ENCODE data around the gene SLC49A3. TPM values are rescaled to one million over a fixed set of nuclear protein-coding genes. Genes with fewer than 3 reads are reported as not detected.
"Not testable (repeated sequence)": the region's sequence is repeated elsewhere in the genome, so short reads cannot be mapped to it uniquely, and the experiment has no call there.

SLC49A3 gene
- total RNA-seq, 1 experiment from 2014 or later = 0.49 TPM

DNA sequence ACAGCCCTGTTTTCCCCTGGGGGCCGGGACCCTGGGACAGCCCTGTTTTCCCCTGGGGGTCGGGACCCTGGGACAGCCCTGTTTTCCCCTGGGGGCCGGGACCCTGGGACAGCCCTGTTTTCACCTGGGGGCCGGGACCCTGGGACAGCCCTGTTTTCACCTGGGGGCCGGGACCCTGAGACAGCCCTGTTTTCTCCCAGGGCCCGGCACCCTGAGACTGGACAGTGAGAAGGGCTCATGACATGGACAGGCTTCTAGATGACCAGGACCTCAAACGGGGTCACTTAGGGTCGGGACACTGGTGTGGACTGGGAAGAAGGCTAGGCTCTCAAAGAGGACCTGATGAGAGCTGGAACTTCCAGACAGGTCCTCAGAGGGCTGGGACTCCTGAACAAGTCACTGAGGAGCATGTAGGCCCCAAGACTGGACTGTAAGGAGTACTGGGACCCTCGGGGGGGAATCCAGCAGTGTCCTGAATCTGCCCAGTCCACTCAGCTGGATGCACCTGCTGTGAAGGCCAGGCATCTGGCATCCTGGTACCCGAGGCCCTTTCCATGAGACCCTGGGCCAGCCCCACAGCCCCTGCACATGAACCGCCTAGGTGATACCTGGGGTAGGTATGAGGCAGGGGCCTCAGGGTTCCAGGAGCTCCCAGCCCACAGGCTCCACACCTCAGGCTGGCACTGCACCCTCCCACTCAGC is 19.1 kb upstream of the SLC49A3 start:
- DNase-seq = no peak
- Histone ChIP-seq H3K4me3 (no peak overlapping the region), H3K27me3 (no peaks in the 10 kb centered on the region), H3K36me3 (no peaks in the 10 kb centered on the region), H3K9me3 (no peaks in the 10 kb centered on the region)

DNA sequence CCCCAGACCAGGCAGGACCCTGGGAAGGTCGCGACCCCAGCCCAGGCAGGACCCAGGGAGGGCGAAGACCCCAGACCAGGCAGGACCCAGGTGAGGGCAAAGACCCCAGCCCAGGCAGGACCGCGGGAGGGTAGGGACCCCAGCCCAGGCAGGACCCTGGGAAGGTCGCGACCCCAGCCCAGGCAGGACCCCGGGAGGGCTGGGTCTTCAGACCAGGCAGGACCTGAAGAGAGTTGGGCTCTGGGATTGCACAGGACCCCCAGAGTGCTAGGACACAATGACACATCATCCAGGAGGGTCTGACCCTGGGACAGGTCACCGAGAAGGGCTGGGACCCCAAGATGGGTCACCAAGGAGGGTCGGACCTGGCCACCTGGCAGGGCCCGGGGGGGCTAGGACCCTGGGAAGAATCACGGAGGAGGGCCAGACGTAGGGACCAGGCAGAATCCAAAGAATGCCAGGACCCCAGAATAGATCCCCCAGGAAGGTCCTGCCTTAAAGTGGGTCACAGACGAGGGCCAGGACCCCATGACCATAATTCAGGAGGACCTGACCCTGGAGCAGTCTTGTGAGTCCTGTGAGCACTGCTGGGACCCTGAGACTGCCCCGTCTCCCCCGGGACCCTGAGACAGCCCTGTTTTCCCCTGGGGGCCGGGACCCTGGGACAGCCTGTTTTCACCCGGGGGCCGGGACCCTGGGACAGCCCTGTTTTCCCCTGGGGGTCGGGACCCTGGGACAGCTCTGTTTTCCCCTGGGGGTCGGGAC is 18.1 kb upstream of the SLC49A3 start:
- H3K36me3 ChIP-seq = no peaks in the 10 kb centered on the region
- no peaks in the 10 kb centered on the region for H3K27me3 ChIP-seq
- DNase-seq = no peak
- no peaks in the 10 kb centered on the region for H3K9me3 ChIP-seq
- no peak overlapping the region for H3K4me3 ChIP-seq

DNA sequence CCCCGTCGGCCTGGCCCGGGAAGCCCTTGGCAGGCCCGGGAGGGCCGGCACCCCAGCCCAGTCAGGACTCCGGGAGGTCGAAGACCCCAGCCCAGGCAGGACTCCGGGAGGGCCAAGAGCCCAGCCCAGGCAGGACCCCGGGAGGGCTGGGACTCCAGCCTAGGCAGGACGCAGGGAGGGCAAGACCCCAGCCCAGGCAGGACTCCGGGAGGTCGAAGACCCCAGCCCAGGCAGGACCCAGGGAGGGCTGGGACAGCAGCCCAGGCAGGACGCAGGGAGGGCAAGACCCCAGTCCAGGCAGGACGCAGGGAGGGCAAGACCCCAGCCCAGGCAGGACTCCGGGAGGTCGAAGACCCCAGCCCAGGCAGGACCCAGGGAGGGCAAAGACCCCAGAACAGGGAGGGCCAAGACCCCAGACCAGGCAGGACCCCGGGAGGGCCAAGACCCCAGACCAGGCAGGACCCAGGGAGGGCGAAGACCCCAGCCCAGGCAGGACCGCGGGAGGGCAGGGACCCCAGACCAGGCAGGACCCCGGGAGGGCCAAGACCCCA is 17.2 kb upstream of the SLC49A3 start:
- peak overlapping the region; percentile 63 for H3K4me3 ChIP-seq
- H3K36me3 ChIP-seq, H3K9me3 ChIP-seq, H3K27me3 ChIP-seq, DNase-seq: not testable (repeated sequence)

DNA sequence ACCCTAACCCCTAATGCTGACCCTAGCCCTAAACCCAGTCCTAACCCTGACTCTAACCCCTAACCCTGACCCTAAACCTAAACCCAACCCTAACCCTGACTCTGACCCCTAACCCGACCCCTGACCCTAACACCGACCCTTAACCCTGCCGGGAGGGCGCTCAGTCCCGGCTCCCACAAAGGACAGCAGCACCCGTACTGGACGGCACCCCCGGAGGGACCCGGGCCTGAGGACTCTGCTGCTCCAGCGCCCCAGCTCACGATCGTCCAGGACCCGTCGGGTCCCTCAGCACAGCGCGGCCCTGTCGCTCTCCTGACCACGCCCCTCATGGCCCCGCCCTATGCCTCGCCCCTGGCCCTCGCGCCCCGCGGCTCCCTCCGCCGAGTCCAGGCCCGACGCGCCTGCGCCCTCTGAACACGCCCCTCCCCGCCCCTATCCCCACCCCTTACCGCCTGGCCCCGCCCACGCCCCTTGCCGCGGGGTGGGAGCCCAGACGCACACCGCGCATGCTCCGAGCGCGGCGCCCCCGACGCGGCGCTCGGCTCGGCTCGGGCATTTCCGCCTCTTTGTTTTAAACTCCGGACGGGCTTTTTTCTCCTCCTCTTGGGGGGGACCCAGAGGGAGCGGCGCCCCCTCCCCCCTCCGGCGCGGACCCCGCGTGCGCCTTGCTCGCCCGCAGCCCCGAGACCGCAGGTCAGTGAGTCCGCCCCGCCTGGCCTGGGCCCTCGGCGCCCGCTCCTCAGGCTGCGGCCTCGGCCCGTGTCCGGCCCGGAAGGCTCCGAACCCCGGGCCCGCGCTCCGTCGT is 16.5 kb upstream of the SLC49A3 start, which contains the start of gene PCGF3:
TSS of gene PCGF3 (plus strand) at position 555 of the 805 bp plus-strand sequence. CDS start 27,849 bp downstream, outside the sequence.
- H3K9me3 ChIP-seq = no peaks in the 10 kb centered on the region
- DNase-seq = peak; percentile 86
- no peaks in the 10 kb centered on the region for H3K36me3 ChIP-seq
- no peaks in the 10 kb centered on the region for H3K27me3 ChIP-seq
- H3K4me3 ChIP-seq = peak within 1 kb of the TSS; percentile 63

DNA sequence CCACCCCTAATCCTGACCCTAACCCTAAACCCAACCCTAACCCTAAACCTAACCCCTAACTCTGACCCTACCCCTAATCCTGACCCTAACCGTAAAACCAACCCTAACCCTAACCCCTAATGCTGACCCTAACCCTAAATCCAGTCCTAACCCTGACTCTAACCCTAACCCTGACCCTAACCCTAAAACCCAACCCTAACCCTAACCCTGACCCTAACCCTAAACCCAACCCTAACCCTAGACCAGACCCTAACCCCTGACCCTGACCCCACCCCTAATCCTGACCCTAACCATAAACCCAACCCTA is 16.0 kb upstream of the SLC49A3 start:
- no peak overlapping the region; the same call in 1 of the 2 replicates for H3K4me3 ChIP-seq
- no peaks in the 10 kb centered on the region for H3K27me3 ChIP-seq
- H3K36me3 ChIP-seq = no peaks in the 10 kb centered on the region
- no peaks in the 10 kb centered on the region for H3K9me3 ChIP-seq
- DNase-seq = no peak

DNA sequence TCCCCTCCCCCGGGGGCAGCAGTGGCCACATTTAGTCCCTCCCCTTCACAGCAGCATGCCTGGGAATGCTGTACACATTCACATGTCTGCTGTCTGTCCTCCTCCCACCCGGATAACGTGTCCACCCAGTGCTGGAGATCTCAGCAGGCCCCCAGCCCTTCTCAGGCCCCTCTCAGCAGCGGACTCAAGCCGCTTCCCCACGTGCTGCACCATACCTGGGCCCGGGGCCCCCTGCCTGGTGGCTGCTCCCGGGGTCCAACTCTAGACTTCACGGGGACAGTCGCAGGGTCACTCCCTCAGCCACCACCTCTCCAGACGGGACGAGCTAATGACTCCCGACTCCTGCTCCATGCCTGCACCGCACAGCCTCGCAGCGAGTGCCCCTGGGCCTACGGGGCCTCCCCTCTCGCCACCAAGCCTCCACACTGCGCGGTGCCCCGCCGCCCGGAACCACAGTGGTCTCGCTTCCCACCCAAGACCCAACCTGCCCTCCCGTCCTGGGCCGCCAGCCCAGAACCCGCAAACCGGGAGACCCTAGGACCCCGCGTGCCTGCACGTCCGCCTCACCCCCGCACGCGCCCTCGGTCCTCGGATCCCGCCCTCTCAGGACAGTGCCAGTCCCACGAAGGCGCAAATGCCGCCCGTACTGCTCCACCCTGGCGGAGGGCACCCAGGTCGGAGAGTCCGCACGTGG is 15.4 kb upstream of the SLC49A3 start:
- H3K9me3 ChIP-seq = no peaks in the 10 kb centered on the region
- H3K36me3 ChIP-seq = no peaks in the 10 kb centered on the region
- no peak for DNase-seq
- H3K4me3 ChIP-seq = no peak overlapping the region
- no peaks in the 10 kb centered on the region for H3K27me3 ChIP-seq

DNA sequence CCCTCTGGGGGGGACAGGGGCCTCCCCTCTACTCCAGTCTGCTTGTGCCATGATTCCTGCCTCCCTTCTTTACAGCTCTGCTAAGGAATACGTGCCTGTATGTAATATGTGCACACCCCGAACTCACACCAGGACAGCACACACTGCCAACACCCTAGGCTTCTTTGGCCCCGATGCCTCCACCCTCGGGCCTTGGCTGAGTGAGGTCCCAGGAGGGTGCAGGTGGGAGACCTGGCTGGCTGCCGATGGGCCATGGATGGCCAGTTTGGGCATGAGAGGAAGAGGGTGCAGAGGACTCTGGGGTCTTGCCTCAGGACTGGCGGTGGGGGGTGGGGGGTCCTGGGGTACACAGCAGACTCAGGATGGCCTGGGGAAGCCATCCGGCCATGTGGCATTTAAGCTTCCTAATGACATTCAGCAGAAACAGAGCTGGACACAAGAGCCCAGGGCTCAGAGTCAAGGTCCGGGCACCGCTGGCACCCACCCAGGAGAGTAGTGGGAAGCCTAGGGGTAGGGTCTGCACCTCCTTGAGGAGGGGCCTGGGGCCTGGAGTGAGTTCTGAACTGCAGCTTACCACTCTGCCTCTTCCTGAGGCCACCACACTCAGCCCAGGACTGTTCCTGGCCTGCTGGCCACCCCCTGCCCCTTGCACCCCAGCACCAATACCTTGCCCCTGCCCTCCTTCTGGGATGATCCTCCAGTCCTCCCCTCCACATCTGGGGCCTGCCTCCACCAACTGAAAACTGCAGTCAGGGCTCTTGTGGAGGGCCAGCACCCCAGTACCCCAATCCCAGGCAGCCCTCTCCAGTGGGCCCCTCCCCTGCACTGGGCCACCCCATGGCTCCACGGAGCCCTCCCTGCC is 14.6 kb upstream of the SLC49A3 start:
- no peak for DNase-seq
- Histone ChIP-seq H3K36me3 (no peaks in the 10 kb centered on the region), H3K4me3 (no peak overlapping the region), H3K9me3 (no peaks in the 10 kb centered on the region), H3K27me3 (no peaks in the 10 kb centered on the region)

DNA sequence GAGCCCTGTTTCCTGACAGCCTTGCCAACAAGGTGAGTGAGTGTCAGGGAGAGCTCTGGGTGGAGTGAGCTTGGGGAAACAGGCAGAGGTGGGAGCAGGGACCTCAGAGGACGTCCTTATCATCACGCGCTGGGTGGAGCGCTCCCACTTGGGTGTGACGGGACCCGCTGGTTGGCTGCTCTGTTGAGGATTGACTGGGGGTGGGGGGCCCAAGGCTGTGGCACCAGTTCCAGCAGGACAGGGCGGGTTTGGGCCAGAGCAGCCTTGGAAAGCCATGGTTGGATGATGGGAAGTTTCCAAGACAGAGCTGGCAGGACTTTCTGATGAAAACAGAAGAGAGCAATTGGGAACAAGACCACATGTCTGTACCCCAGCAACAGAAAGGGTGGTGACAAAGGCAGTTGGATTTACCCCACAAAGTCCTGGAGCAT is 13.7 kb upstream of the SLC49A3 start:
- DNase-seq = no peak
- Histone ChIP-seq H3K4me3 (no peak overlapping the region), H3K9me3 (no peaks in the 10 kb centered on the region), H3K27me3 (no peaks in the 10 kb centered on the region), H3K36me3 (no peaks in the 10 kb centered on the region)

DNA sequence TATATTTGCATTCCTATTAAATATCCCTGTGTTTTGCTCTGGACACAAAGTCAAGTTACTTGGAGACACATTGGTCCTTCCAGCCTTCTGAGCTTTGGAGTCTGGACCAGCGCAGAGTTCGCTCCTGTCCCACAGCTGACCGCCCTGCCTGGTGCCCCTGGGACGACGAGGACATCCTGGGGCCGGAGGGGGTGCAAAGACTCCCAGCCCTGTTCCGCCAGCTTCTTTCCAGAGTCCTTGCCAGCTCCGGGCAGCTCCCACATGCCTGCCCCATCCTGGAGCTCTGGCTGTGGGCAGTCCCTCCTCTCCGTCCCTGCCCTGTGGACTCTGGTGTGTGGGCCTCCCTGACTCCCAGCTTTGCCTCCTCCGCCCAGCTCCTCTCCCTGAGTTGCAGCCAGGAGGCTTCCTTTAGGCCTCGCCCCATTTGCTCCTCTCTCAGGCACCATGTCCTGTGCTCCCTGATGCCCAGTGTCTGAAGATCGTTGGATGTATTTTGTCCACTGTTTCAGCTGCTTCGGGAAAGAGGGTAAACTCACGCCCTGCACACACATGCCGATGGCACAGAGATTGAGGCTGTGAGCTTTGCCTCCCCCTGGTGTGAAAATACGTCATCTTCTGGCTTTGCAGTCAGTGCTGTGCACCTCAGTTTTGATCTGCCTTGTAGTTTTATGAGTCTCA is 11.8 kb upstream of the SLC49A3 start:
- Histone ChIP-seq H3K27me3 (no peaks in the 10 kb centered on the region), H3K36me3 (no peaks in the 10 kb centered on the region), H3K9me3 (no peaks in the 10 kb centered on the region), H3K4me3 (no peak overlapping the region)
- DNase-seq = no peak

DNA sequence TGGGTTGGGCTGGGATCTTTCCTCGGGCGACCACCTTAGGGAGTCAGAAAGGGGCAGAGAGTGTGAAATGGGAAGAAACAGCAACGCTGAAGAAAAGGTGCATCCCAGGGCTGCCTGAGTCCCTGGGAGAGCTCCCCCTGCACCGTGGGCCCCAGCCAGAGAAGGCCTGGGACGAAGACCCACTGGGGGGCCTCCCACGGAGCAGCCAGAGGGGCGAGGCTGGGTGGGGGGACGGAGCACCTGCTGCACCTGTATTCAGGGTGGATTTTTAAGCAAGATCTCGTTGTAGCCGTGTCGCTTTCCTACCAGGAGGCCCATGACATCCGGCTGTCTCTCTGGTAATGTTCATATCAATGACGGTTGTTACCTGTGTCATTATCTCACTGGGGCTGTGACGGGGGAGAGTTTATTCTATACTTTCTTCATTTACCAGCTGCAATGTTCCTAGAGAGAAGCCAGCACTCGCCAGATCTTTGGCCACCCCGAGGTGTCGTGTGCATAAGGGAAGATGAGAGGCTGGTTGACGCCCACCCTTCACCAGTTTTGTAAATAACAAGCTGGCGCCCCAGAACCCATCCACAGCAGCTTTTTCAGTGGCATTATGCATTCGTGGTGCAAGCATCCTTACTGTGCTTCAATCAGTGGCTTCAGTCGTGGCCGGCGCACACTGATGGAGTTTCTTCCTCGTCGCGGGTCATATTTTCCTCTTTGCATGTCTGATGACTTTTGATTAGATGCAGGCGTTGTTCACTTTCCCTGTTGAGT is 11.0 kb upstream of the SLC49A3 start:
- DNase-seq = no peak
- H3K27me3 ChIP-seq = no peaks in the 10 kb centered on the region
- H3K4me3 ChIP-seq = no peak overlapping the region
- H3K36me3 ChIP-seq = no peaks in the 10 kb centered on the region
- H3K9me3 ChIP-seq = no peaks in the 10 kb centered on the region

DNA sequence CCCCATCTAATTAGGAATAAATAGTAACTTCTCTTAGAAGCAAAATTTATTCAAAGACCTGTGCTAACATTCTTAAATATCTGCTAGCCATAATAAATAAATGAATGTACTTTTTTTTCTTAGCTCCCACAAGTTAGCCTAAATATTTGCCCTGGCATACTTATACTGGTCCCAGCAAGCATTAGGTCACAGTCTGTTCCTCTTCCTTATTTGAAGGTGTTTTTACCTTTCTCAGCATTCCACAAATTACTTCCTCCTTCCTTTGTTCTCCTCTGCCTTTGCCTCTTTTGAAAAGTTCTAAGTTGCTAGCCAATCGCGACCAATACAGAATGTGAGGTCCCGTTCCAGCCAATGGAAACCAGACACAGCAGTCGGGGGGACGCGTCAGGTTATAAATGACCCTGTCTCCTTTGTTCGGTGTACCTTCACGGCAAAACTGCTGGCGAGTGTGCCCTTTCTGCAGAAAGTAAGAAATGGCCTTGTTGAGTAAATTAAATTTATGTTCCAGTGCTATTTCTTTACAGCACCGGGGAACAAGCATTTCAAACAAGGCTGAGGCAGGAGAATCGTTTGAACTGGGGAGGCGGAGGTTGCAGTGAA is 5.5 kb upstream of the SLC49A3 start:
- not testable (repeated sequence) for H3K36me3 ChIP-seq, H3K27me3 ChIP-seq, DNase-seq, H3K9me3 ChIP-seq, H3K4me3 ChIP-seq

DNA sequence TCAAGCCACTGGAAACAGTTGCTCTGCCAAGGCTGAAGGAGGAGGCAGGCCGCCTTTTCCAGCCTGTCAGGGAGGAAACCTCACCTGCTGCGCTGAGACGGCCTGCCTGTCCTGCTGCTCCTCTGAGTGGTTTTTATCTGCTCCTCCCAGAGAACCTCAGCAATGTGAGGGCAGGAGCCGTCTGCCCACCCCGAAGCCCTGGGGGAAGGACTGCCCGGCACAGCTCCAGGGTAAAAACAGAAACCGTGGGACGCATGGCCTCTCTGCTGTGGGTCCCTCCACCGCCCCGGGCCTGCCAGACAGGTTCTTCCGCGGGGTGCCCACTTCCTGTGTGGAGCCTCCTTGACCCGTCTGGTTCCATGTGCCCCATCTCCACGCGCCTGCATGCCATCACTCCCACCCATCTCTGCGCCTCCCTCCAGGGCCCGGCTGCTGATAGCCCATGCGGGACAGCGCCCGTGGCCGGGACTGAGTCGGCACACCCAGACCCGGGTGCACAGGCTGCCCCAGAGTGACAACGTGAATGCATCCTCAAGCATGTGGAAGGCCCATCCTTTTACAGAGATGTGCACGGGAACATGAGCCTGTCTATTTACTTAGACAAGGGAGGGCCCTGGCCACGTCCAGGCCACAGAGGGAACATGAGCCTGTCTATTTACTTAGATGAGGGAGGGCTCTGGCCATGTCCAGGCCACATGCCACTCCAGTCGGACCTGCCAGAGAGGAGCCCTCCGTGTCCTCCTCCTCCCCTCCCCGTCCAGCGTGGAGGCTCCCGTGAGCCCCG is 4.0 kb upstream of the SLC49A3 start:
- Histone ChIP-seq H3K36me3 (no peaks in the 10 kb centered on the region), H3K9me3 (no peaks in the 10 kb centered on the region), H3K4me3 (no peak overlapping the region), H3K27me3 (no peaks in the 10 kb centered on the region)
- DNase-seq = no peak

DNA sequence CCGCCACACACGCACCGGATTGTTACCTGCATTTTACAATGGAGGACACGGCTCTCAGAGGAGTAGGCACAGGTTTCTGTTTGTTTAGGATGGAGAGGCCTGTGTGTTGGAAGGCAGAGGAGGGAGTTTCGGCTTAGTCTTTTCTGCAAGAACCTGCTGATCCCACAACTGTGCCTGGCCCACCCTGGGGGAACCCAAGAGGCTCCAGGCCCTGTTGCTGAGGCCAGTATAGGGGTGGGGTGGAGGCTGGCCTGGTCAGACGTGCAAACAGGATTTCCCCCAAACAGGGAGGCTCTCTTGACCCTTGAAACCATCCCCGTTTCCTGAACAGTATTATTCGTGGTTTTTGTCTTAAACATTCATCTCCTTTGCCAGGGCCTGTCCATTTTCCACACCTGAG is 772 bp upstream of the SLC49A3 start:
- no peaks in the 10 kb centered on the region for H3K27me3 ChIP-seq
- H3K4me3 ChIP-seq = no peak overlapping the region
- no peaks in the 10 kb centered on the region for H3K36me3 ChIP-seq
- DNase-seq = no peak
- H3K9me3 ChIP-seq = no peaks in the 10 kb centered on the region

All from MG63 (cell line).